Endothelial cell of umbilical vein (primary cell): ENCODE results near the gene ATP6V1A. TPM values are rescaled to one million over a fixed set of nuclear protein-coding genes. Genes with fewer than 3 reads are reported as not detected.
A peak's percentile ranks its signal among the peaks of the same experiment; 100 is the strongest.

Experiments used
- BruUV-seq: library from RNA; stranded (reverse); fragments of 400-500 nt; replicated peaks from 2 replicates; lab custom pipeline; 2021; lab: Mats Ljungman, UMichigan
- CTCF ChIA-PET: fragments of 300-600, 350-600 bp; sonication (Branson Sonifier 250); formaldehyde crosslinking; loops from one replicate; lab custom pipeline; 2021; ENCODE audit warnings: antibody characterized with exemption, inconsistent platforms; lab: Charles Lee
- POLR2A ChIA-PET: fragments of 300-600, 350-600 bp; sonication (Branson Sonifier 250); formaldehyde crosslinking; loops from one replicate; lab custom pipeline; 2021; ENCODE audit warnings: antibody characterized with exemption, inconsistent platforms; lab: Charles Lee
- DNase-seq: peaks from one replicate; pipeline ENCODE4 v3.0.0-alpha.2; 2011; ENCODE audit warnings: low read depth, low spot score
- FAIRE-seq: peaks from 2 replicates; lab custom pipeline; 2011; peaks lifted over from hg19 to GRCh38; lab: Jason Lieb, UNC
- H2AFZ ChIP-seq: 2 replicates; pipeline ENCODE4 v1.6.0; 2012; ENCODE audit warnings: low read depth, low read length, control low read depth, inconsistent platforms
- H3K27ac ChIP-seq: 2 replicates; pipeline ENCODE4 v1.5.1; 2011; ENCODE audit warnings: low read depth, mild to moderate bottlenecking, control low read depth, low read length, moderate library complexity; ENCODE audit not compliant: insufficient read depth
- H3K27me3 ChIP-seq, 2 experiments: 2 replicates each; pipeline versions ENCODE4 v1.6.0 to v1.6.1; 2011; ENCODE audit warnings: low read length in 2 of 2, mixed read lengths in 1 of 2; ENCODE audit not compliant: control insufficient read depth in 2 of 2, insufficient read depth in 2 of 2
- H3K36me3 ChIP-seq, 2 experiments: 2 replicates in 1 of 2; 3 replicates in 1 of 2; pipeline ENCODE4 v1.5.1; 2011; ENCODE audit warnings: low read length in 2 of 2, mild to moderate bottlenecking in 1 of 2, moderate library complexity in 1 of 2; ENCODE audit not compliant: control insufficient read depth in 2 of 2, insufficient read depth in 2 of 2; ENCODE audit errors: extremely low read depth in 1 of 2
- H3K4me1 ChIP-seq: 3 replicates; pipeline ENCODE4 v1.5.1; 2011; ENCODE audit warnings: mild to moderate bottlenecking, low read length; ENCODE audit not compliant: control insufficient read depth, insufficient read depth; ENCODE audit errors: extremely low read depth
- H3K4me2 ChIP-seq: 2 replicates; pipeline ENCODE4 v1.6.1; 2011; ENCODE audit warnings: low read length, control low read depth, mixed read lengths; ENCODE audit not compliant: insufficient read depth
- H3K4me3 ChIP-seq, 3 experiments: fragments of 200-600 bp in 1 of 3; sonication (generic), shearing (Covaris generic) in 1 of 3; replicated peaks in 1 of 3; 2 replicates each; pipeline ENCODE4 v1.5.1; 2011 to 2016; ENCODE audit warnings: control low read depth in 3 of 3, low read length in 3 of 3, mild to moderate bottlenecking in 2 of 3, inconsistent platforms in 1 of 3, low read depth in 1 of 3, moderate library complexity in 1 of 3; ENCODE audit not compliant: insufficient read depth in 1 of 3
- H3K79me2 ChIP-seq: 2 replicates; pipeline ENCODE4 v1.6.0; 2012; ENCODE audit warnings: low read length, inconsistent platforms; ENCODE audit not compliant: control insufficient read depth, insufficient read depth
- H3K9ac ChIP-seq: replicated peaks from 2 replicates; pipeline ENCODE3; 2011; ENCODE audit warnings: low read length, control low read depth; ENCODE audit not compliant: insufficient read depth; ENCODE audit errors: extremely low read depth
- H3K9me1 ChIP-seq: replicated peaks from 3 replicates; pipeline ENCODE4 v1.6.0; 2011; ENCODE audit warnings: mild to moderate bottlenecking, low read length; ENCODE audit not compliant: control insufficient read depth, insufficient read depth; ENCODE audit errors: extremely low read depth
- H3K9me3 ChIP-seq: replicated peaks from 2 replicates; pipeline ENCODE4 v1.5.1; 2012; ENCODE audit warnings: low read length, inconsistent platforms; ENCODE audit not compliant: control insufficient read depth, insufficient read depth
- H4K20me1 ChIP-seq: replicated peaks from 2 replicates; pipeline ENCODE3; 2011; ENCODE audit warnings: mild to moderate bottlenecking, low read length; ENCODE audit not compliant: control insufficient read depth, insufficient read depth; ENCODE audit errors: extremely low read depth
- EZH2 ChIP-seq: IDR thresholded peaks from 2 replicates; pipeline ENCODE4 v1.6.1; 2012; ENCODE audit warnings: borderline replicate concordance, low read depth, mild to moderate bottlenecking, moderate library complexity, low read length, inconsistent platforms; ENCODE audit not compliant: severe bottlenecking
- FOS ChIP-seq: IDR thresholded peaks from 2 replicates; pipeline ENCODE4 v1.6.1; 2011; ENCODE audit warnings: mild to moderate bottlenecking, low read length, moderate library complexity, borderline replicate concordance; ENCODE audit not compliant: insufficient read depth
- GATA2 ChIP-seq: IDR thresholded peaks from 2 replicates; pipeline ENCODE4 v1.7.0; 2011; ENCODE audit warnings: low read depth, mild to moderate bottlenecking, moderate library complexity, mixed read lengths, low read length; ENCODE audit not compliant: insufficient read length, insufficient read depth
- JUN ChIP-seq: IDR thresholded peaks from 2 replicates; pipeline ENCODE4 v1.6.1; 2011; ENCODE audit warnings: borderline replicate concordance, low read depth; ENCODE audit not compliant: insufficient read length, insufficient read depth
- MYC ChIP-seq: IDR thresholded peaks from one replicate; pipeline ENCODE4 v1.6.1; 2011; ENCODE audit warnings: mild to moderate bottlenecking, low read depth, low read length
- POLR2A ChIP-seq: IDR thresholded peaks from 2 replicates; pipeline ENCODE4 v1.6.1; 2012; ENCODE audit warnings: low read depth, mild to moderate bottlenecking, control low read depth, low read length
- POLR2AphosphoS5 ChIP-seq: IDR thresholded peaks from 2 replicates; pipeline ENCODE4 v1.6.1; 2012; ENCODE audit warnings: low read depth, mild to moderate bottlenecking, control low read depth, low read length, moderate library complexity; ENCODE audit not compliant: insufficient read depth
- dilution Hi-C: fragments of 300-500 bp; cut with MboI; formaldehyde crosslinking; loops from one replicate; pipeline ENCODE4 v1.15.0; 2019; ENCODE audit warnings: low sequenced_read_pairs; ENCODE audit not compliant: extremely low pct_ligation_motif_present
- intact Hi-C: fragments of 100-400 bp; cut with micrococcal nuclease; formaldehyde crosslinking; loops from one replicate; pipeline ENCODE4 v1.10.0; 2022
- polyA plus RNA-seq, 4 experiments: library from polyadenylated mRNA; depleted of rRNA in 3 of 4; stranded (reverse) in 3 of 4; unstranded in 1 of 4; fragments of >200 nt; gene quantifications; 2 replicates each; pipeline versions ENCODE4 v1.2.1 to v1.2.3, GENCODE V29; 2011 to 2012; ENCODE audit warnings: missing spikeins in 1 of 4
- total RNA-seq: library from RNA; stranded (reverse); gene quantifications from 2 replicates; pipeline ENCODE4 v1.2.3, GENCODE V29; 2021
- TF ChIP-seq, protein P1 (sequence below): IDR thresholded peaks from 2 replicates; pipeline ENCODE4 v1.6.1; 2011; ENCODE audit not compliant: insufficient read depth, insufficient read length
- TF ChIP-seq, protein P2 (sequence below), 2 donors: IDR thresholded peaks; 1 replicate in 1 of 2; 2 replicates in 1 of 2; pipeline ENCODE4 v1.5.1; 2011; ENCODE audit warnings: low read length in 2 of 2, mild to moderate bottlenecking in 2 of 2, moderate library complexity in 2 of 2, control low read depth in 1 of 2, inconsistent platforms in 1 of 2, low read depth in 1 of 2; ENCODE audit not compliant: insufficient read depth in 1 of 2; ENCODE audit errors: extremely low read depth in 1 of 2

ATP6V1A gene
- total and polyA plus RNA-seq, 2 donors (not counting 3 experiments of a cell fraction or from before 2014, with no cell fraction given) = 20.9 to 96.9 TPM

DNA sequence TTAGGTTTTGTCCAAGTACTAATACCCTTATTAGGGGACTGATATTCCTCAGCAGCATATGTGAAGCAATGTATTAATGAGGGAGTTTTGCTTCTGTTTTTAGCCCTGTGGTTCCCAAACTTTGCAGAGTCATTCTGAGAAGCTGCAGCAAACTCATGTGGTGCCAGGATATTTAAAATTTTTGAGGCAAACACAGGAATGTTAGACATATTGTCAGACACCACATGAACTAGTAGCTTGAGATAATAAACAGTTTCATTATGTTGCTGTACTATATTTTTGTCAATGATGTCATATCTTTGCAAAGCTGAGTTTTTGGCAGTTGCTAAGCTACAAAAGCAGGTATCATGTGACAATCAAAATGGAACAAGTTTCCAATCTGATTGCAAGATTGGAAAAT is 36.6 kb downstream of the ATP6V1A start:
- peak overlapping the region; percentile 89 for H3K4me2 ChIP-seq
- TF ChIP-seq JUN = peak; percentile 97
- TF ChIP-seq, protein P1, sequence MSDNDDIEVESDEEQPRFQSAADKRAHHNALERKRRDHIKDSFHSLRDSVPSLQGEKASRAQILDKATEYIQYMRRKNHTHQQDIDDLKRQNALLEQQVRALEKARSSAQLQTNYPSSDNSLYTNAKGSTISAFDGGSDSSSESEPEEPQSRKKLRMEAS = no peak
- dilution Hi-C loops (no loop called here), intact Hi-C loops (loop anchor here (1.0 kb wide), 1 partner anchor 37 kb away; the partner anchor contains the start of gene NAA50)
- no TSS peak for BruUV-seq
- H3K9me3 ChIP-seq = no peaks in the 10 kb centered on the region
- peaks cover 2 to 5% of the 10 kb centered on the region in 2 experiments for H3K36me3 ChIP-seq
- peak overlapping the region in 1 of 3 experiments; percentile 41 for H3K4me3 ChIP-seq
- FAIRE-seq (peak; percentile 63), DNase-seq (peak; percentile 90)
- no peaks in the 10 kb centered on the region for H4K20me1 ChIP-seq
- CTCF ChIA-PET = interaction anchor here (0.9 to 2.0 kb wide), 14 partner anchors 9 to 154 kb away, joined by 3 to 14 read pairs (median 5); partner anchors contain the start of genes ATP6V1A, GRAMD1C and NAA50
- H3K27me3 ChIP-seq = no peaks in the 10 kb centered on the region
- H3K9me1 ChIP-seq = no peaks in the 10 kb centered on the region
- POLR2A ChIA-PET = interaction anchor here (0.7 to 1.7 kb wide), 3 partner anchors 37 to 47 kb away, joined by 3 to 6 read pairs (median 4); partner anchors contain the start of gene ATP6V1A
- H3K79me2 ChIP-seq = no peaks in the 10 kb centered on the region
- H3K4me1 ChIP-seq = peaks cover 26% of the 10 kb centered on the region
- peak overlapping the region; percentile 94 for H3K27ac ChIP-seq
- H3K9ac ChIP-seq = peak overlapping the region; percentile 82
- no peak overlapping the region for H2AFZ ChIP-seq

DNA sequence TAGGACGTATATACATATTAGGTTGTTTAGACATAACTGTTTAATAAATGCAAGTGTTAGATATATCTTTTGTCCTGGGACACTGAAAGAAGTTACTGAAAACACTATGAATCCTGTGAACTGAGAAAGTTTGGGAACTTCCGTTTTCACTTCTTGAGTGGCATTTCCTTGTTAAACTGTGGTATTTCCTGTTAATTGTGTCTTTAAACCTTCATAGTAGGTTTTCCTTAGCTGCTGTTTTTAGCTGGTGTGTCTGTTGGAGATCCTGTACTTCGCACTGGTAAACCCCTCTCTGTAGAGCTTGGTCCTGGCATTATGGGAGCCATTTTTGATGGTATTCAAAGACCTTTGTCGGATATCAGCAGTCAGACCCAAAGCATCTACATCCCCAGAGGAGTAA is 37.1 kb downstream of the ATP6V1A start:
- peak; percentile 85 for DNase-seq
- ChIA-PET POLR2A (interaction anchor here (0.7 to 1.7 kb wide), 3 partner anchors 37 to 46 kb away, joined by 3 to 6 read pairs (median 4); partner anchors contain the start of gene ATP6V1A), CTCF (interaction anchor here (0.9 to 2.0 kb wide), 13 partner anchors 10 to 153 kb away, joined by 3 to 14 read pairs (median 5); partner anchors contain the start of genes ATP6V1A and GRAMD1C)
- Histone ChIP-seq H3K9me1 (no peaks in the 10 kb centered on the region), H3K79me2 (no peaks in the 10 kb centered on the region), H3K4me3 (peak overlapping the region in 1 of 3 experiments; percentile 41), H3K4me1 (peaks cover 29% of the 10 kb centered on the region), H3K27ac (peak overlapping the region; percentile 94), H2AFZ (peak overlapping the region; percentile 13), H4K20me1 (no peaks in the 10 kb centered on the region), H3K4me2 (peak overlapping the region; percentile 89), H3K27me3 (no peaks in the 10 kb centered on the region), H3K9me3 (no peaks in the 10 kb centered on the region), H3K9ac (peak overlapping the region; percentile 82), H3K36me3 (peaks cover 2 to 5% of the 10 kb centered on the region in 2 experiments)
- TF ChIP-seq, protein P2, sequence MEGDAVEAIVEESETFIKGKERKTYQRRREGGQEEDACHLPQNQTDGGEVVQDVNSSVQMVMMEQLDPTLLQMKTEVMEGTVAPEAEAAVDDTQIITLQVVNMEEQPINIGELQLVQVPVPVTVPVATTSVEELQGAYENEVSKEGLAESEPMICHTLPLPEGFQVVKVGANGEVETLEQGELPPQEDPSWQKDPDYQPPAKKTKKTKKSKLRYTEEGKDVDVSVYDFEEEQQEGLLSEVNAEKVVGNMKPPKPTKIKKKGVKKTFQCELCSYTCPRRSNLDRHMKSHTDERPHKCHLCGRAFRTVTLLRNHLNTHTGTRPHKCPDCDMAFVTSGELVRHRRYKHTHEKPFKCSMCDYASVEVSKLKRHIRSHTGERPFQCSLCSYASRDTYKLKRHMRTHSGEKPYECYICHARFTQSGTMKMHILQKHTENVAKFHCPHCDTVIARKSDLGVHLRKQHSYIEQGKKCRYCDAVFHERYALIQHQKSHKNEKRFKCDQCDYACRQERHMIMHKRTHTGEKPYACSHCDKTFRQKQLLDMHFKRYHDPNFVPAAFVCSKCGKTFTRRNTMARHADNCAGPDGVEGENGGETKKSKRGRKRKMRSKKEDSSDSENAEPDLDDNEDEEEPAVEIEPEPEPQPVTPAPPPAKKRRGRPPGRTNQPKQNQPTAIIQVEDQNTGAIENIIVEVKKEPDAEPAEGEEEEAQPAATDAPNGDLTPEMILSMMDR (IDR thresholded peaks at IDR 0.05; ENCODE audit: extremely low read depth in 1 of 2, insufficient read depth in 1 of 2, low read depth in 1 of 2, low read length in 2 of 2) = no peak
- TF ChIP-seq FOS (no peak), GATA2 (no peak), POLR2AphosphoS5 (peak; percentile 64), EZH2 (no peak), MYC (no peak), POLR2A (peak; percentile 29), JUN (no peak)
- TF ChIP-seq, protein P1 = no peak
- dilution Hi-C loops = no loop called here
- intact Hi-C loops = loop anchor here (1.0 to 2.0 kb wide), 4 partner anchors 20 to 55 kb away; partner anchors contain the start of genes GRAMD1C and NAA50
- peak; percentile 81 for FAIRE-seq
- BruUV-seq = no TSS peak
